CD4-positive, alpha-beta T cell (primary cell): ENCODE results near the gene DVL2. TPM values are rescaled to one million over a fixed set of nuclear protein-coding genes. Genes with fewer than 3 reads are reported as not detected.

Source experiments
- ATAC-seq: fragments of 200-7000 bp; cut with Tn5 transposase; one replicate; pipeline ENCODE4 v1.10.0; 2022; ENCODE audit warnings: mild to moderate bottlenecking; ENCODE audit not compliant: poor library complexity
- CTCF ChIA-PET: fragments of 350-600 bp; sonication (Branson Sonifier 250); formaldehyde crosslinking; loops from one replicate; lab custom pipeline; 2021; ENCODE audit warnings: antibody characterized with exemption, inconsistent platforms; lab: Charles Lee
- POLR2A ChIA-PET: fragments of 350-600 bp; sonication (Branson Sonifier 250); formaldehyde crosslinking; loops from one replicate; lab custom pipeline; 2021; ENCODE audit warnings: antibody characterized with exemption, inconsistent platforms; lab: Charles Lee
- DNase-seq, 14 experiments: peaks; one replicate each; pipeline ENCODE4 v3.0.0-alpha.2; 2013 to 2020; ENCODE audit warnings: mixed read lengths in 2 of 14
- H3K27ac ChIP-seq, 2 donors: one replicate each; pipeline versions ENCODE4 v1.5.1 to v1.7.0; 2013; ENCODE audit warnings: low read length in 2 of 2, low read depth in 1 of 2, mild to moderate bottlenecking in 1 of 2
- H3K27me3 ChIP-seq, 2 experiments: 1 replicate in 1 of 2; 2 replicates in 1 of 2; pipeline versions ENCODE4 v1.6.1 to v1.7.0; 2013; ENCODE audit warnings: low read length in 2 of 2, control low read depth in 1 of 2, mild to moderate bottlenecking in 1 of 2, moderate library complexity in 1 of 2; ENCODE audit not compliant: insufficient read depth in 2 of 2, control insufficient read depth in 1 of 2
- H3K36me3 ChIP-seq: one replicate; pipeline ENCODE4 v1.6.1; 2013; ENCODE audit warnings: low read length, control low read depth; ENCODE audit not compliant: insufficient read depth
- H3K4me1 ChIP-seq: one replicate; pipeline ENCODE4 v1.6.1; 2013; ENCODE audit warnings: low read length, control low read depth; ENCODE audit not compliant: insufficient read depth
- H3K4me3 ChIP-seq: one replicate; pipeline ENCODE4 v1.5.1; 2013; ENCODE audit warnings: mild to moderate bottlenecking, low read length, moderate library complexity
- H3K9me3 ChIP-seq, 2 experiments: 1 replicate in 1 of 2; 2 replicates in 1 of 2; pipeline versions ENCODE4 v1.6.1 to v1.7.0; 2013; ENCODE audit warnings: low read length in 2 of 2, mild to moderate bottlenecking in 2 of 2, control low read depth in 1 of 2, moderate library complexity in 1 of 2; ENCODE audit not compliant: control insufficient read depth in 1 of 2, insufficient read depth in 1 of 2
- H3K27ac Mint-ChIP-seq: one replicate; pipeline ENCODE4 v1.8.0; 2020; ENCODE audit warnings: mixed read lengths
- H3K27me3 Mint-ChIP-seq: one replicate; pipeline ENCODE4 v1.8.0; 2021; ENCODE audit warnings: mixed read lengths
- H3K36me3 Mint-ChIP-seq: one replicate; pipeline ENCODE4 v1.8.0; 2021; ENCODE audit warnings: low read depth, mixed read lengths
- H3K4me1 Mint-ChIP-seq: one replicate; pipeline ENCODE4 v1.8.0; 2021; ENCODE audit warnings: low read depth, mixed read lengths
- H3K4me3 Mint-ChIP-seq: one replicate; pipeline ENCODE4 v1.8.0; 2020; ENCODE audit warnings: mild to moderate bottlenecking, mixed read lengths
- H3K9me3 Mint-ChIP-seq: one replicate; pipeline ENCODE4 v1.8.0; 2020; ENCODE audit warnings: mixed read lengths
- CTCF ChIP-seq: fragments of 200-600 bp; IDR thresholded peaks from one replicate; pipeline ENCODE4 v1.8.0; 2022; ENCODE audit warnings: antibody characterized with exemption, mild to moderate bottlenecking
- intact Hi-C, 2 experiments: fragments of 100-400 bp; cut with DNase I in 1 of 2; cut with micrococcal nuclease in 1 of 2; formaldehyde crosslinking; loops; one replicate each; pipeline versions ENCODE4 v1.15.1 to v1.9.0; 2023 to 2025; cut with DNase I, micrococcal nuclease
- total RNA-seq, 174 experiments: library from RNA in 2 of 174; stranded (reverse) in 2 of 174; gene quantifications; one replicate each; pipeline ENCODE4 v1.2.3 and lab custom pipeline; 2021 to 2026

DVL2 gene
- total RNA-seq, 2 experiments from 2014 or later, result 40.9 to 41.3 TPM

DNA sequence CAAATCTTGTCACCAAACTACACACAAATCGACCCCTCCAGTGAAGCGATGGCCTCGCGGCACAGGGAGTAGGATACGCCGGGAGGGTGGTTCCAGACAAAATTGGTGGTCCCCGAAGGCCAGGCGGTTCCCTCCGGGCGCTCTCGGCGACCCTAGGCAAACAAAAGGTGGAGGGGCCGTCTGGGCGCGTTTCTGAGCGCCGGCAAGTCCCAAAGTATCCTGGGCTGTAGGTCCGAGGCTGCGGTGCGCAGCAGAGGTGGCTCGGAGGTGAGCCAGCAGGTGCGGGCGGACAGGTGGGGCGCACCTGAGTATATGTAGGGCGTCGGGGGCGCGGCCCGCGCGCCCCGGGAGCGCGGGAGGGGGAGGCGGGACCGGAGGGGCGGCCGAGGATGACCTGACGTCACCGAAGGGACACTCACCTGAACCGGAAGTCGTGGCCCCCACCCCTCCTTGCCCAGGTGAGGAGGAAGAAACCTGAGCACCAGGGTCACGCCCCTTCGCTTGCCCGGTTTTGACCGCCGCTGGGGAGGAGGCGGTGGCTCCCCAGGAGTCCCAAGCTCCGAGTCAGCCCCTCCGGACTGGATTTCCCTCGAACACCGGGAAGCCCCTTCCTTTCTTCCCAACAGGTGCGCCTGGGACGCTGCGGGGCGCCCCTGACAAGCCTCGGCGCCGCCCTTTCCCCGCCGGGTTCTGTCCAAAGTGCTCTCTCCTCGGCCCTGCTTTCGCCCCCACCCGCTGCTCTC is 28.0 kb upstream of the DVL2 start, which contains the start of gene CLDN7:
Gene CLDN7, minus strand, starts transcription at position 287 of the 743 bp plus-strand sequence. CDS start 435 bp downstream, outside the sequence.
- Mint-ChIP-seq H3K27me3 (peaks cover 15% of the 10 kb centered on the region), H3K36me3 (peaks cover 15% of the 10 kb centered on the region), H3K4me3 (peak within 1 kb of the TSS; percentile 84), H3K4me1 (peaks cover 28% of the 10 kb centered on the region), H3K9me3 (no peaks in the 10 kb centered on the region), H3K27ac (peak within 1 kb of the TSS; percentile 59)
- peak within 1 kb of the TSS; percentile 50 for H3K4me3 ChIP-seq
- peaks cover 0 to 7% of the 10 kb centered on the region in 2 experiments for H3K9me3 ChIP-seq
- peaks cover 18% of the 10 kb centered on the region for H3K36me3 ChIP-seq
- peaks cover 35% of the 10 kb centered on the region for H3K4me1 ChIP-seq
- TF ChIP-seq CTCF, result no peak
- ChIA-PET POLR2A (interaction anchor here (1.0 to 1.1 kb wide), 4 partner anchors 20 to 74 kb away, joined by 3 to 5 read pairs (median 4); partner anchors contain the start of genes ACAP1 and GABARAP), CTCF (no interaction called here)
- intact Hi-C loops, result no loop called here
- peaks cover 12 to 13% of the 10 kb centered on the region in 2 experiments for H3K27me3 ChIP-seq
- peak within 1 kb of the TSS in 1 of 2 donors; percentile 21 for H3K27ac ChIP-seq
- DNase-seq, result peak in 2 of 14 experiments; percentile 30 to 51
- peak; percentile 11 for ATAC-seq

- ATAC-seq (peak; percentile 51), DNase-seq (peak in 6 of 14 experiments; percentile 14 to 59 (median 48))
- Mint-ChIP-seq H3K27ac (peak overlapping the region; percentile 59), H3K27me3 (peaks cover 11% of the 10 kb centered on the region), H3K36me3 (peaks cover 23% of the 10 kb centered on the region), H3K9me3 (no peaks in the 10 kb centered on the region), H3K4me3 (peak overlapping the region; percentile 76), H3K4me1 (peaks cover 28% of the 10 kb centered on the region)
- H3K36me3 ChIP-seq, result peaks cover 25% of the 10 kb centered on the region
- H3K27ac ChIP-seq, result peak overlapping the region in 1 of 2 donors; percentile 21
- intact Hi-C loops, result no loop called here
- CTCF ChIA-PET, result no interaction called here
- peak overlapping the region; percentile 50 for H3K4me3 ChIP-seq
- peaks cover 0 to 7% of the 10 kb centered on the region in 2 experiments for H3K9me3 ChIP-seq
- POLR2A ChIA-PET, result interaction anchor here (1.0 to 1.1 kb wide), 4 partner anchors 19 to 75 kb away, joined by 3 to 5 read pairs (median 4); partner anchors contain the start of genes ACAP1 and GABARAP
- H3K4me1 ChIP-seq, result peaks cover 35% of the 10 kb centered on the region
- H3K27me3 ChIP-seq, result peaks cover 12 to 13% of the 10 kb centered on the region in 2 experiments
- TF ChIP-seq CTCF, result no peak
Observed at GRCh38 chr17:7261379-7262191, 27.3 kb upstream of the DVL2 start.
